ENCODE measurements around the gene DLEU7.

The DLEU7 gene

GRCh38 chr13:50842990-50843256, 569 bp downstream of the DLEU7 start:
- peak; percentile 67 for DNase-seq (ENCODE audit: low spot score)

- DNase-seq (ENCODE audit: low spot score) = no peak
These were observed 1.1 kb downstream of the DLEU7 start for GRCh38 chr13:50842251-50842989.

GRCh38 chr13:50841786-50842185, 1.7 kb downstream of the DLEU7 start:
- no peak for DNase-seq (ENCODE audit: low spot score)

- DNase-seq (ENCODE audit: low spot score) = no peak
These were observed 3.2 kb downstream of the DLEU7 start for GRCh38 chr13:50840284-50840683.

GRCh38 chr13:50839828-50840227, 3.7 kb downstream of the DLEU7 start:
- no peak for DNase-seq (ENCODE audit: low spot score)

GRCh38 chr13:50838701-50839100, 4.8 kb downstream of the DLEU7 start:
- DNase-seq (ENCODE audit: low spot score) = no peak

- no peak for DNase-seq (ENCODE audit: low spot score)
These were observed 5.5 kb downstream of the DLEU7 start for GRCh38 chr13:50838031-50838430.

GRCh38 chr13:50831512-50831911, 12.0 kb downstream of the DLEU7 start:
- no peak for DNase-seq (ENCODE audit: low spot score)

GRCh38 chr13:50829896-50830295, 13.6 kb downstream of the DLEU7 start:
- no peak for DNase-seq (ENCODE audit: low spot score)

- DNase-seq (ENCODE audit: low spot score) = no peak
These were observed 14.3 kb downstream of the DLEU7 start for GRCh38 chr13:50829226-50829625.

GRCh38 chr13:50826035-50826434, 17.5 kb downstream of the DLEU7 start:
- DNase-seq (ENCODE audit: low spot score) = no peak

GRCh38 chr13:50812242-50812641, 31.2 kb downstream of the DLEU7 start:
- DNase-seq (ENCODE audit: low spot score) = no peak

GRCh38 chr13:50810998-50811397, 32.5 kb downstream of the DLEU7 start:
- no peak for DNase-seq (ENCODE audit: low spot score)

GRCh38 chr13:50810468-50810867, 33.0 kb downstream of the DLEU7 start:
- no peak for DNase-seq (ENCODE audit: low spot score)

- DNase-seq (ENCODE audit: low spot score) = no peak
These were observed 34.1 kb downstream of the DLEU7 start for GRCh38 chr13:50809133-50810090.

- no peak for DNase-seq (ENCODE audit: low spot score)
These were observed 37.7 kb downstream of the DLEU7 start for GRCh38 chr13:50805805-50806204.

GRCh38 chr13:50801087-50801931, 42.2 kb downstream of the DLEU7 start:
- DNase-seq (ENCODE audit: low spot score) = peak; percentile 79

- no peak for DNase-seq (ENCODE audit: low spot score)
These were observed 43.3 kb downstream of the DLEU7 start for GRCh38 chr13:50800091-50800739.

GRCh38 chr13:50798923-50799322, 44.6 kb downstream of the DLEU7 start:
- no peak for DNase-seq (ENCODE audit: low spot score)

- no peak for DNase-seq (ENCODE audit: low spot score)
These were observed 46.4 kb downstream of the DLEU7 start for GRCh38 chr13:50797091-50797490.

- no peak for DNase-seq (ENCODE audit: low spot score)
These were observed 47.0 kb downstream of the DLEU7 start for GRCh38 chr13:50796463-50796862.

GRCh38 chr13:50794226-50794625, 49.3 kb downstream of the DLEU7 start:
- no peak for DNase-seq (ENCODE audit: low spot score)
